Mucosa of gallbladder (tissue), 1 donor: ENCODE results near the gene TRPM4. TPM values are rescaled to one million over a fixed set of nuclear protein-coding genes. Genes with fewer than 3 reads are reported as not detected.
A peak's percentile ranks its signal among the peaks of the same experiment; 100 is the strongest.
"Not testable (repeated sequence)": the region's sequence is repeated elsewhere in the genome, so short reads cannot be mapped to it uniquely, and the experiment has no call there.

Source experiments
- DNase-seq: peaks from one replicate; pipeline ENCODE4 v3.0.0-alpha.2; 2020; ENCODE audit warnings: low spot score
- total RNA-seq: library from RNA; stranded (reverse); gene quantifications from one replicate; pipeline ENCODE4 v1.2.1, GENCODE V29; 2021
- donor health status: DM: no; HTN: no; CAD: no.

Gene TRPM4
- total RNA-seq, 1 donor from 2014 or later = 145 TPM

DNA sequence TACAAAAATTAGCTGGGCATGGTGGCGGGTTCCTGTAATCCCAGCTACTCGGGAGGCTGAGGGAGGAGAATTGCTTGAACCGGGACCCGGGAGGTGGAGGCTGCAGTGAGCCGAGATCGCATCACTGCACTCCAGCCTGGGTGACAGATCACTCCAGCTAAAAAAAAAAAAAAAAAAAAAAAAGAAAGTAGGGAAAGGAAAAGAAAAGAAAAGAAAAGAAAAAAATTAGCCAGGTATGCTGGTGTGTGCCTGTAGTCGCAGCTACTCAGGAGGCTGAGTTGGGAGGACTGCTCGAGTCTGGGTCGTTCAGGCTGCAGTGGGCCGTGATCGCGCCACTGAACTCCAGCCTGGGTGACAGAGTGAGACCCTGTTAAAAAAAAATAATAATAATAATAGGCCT lies 30.4 kb upstream of the TRPM4 start:
- DNase-seq = not testable (repeated sequence)

- peak; percentile 96 for DNase-seq
Observed at GRCh38 chr19:49127674-49128544, 29.7 kb upstream of the TRPM4 start.

DNA sequence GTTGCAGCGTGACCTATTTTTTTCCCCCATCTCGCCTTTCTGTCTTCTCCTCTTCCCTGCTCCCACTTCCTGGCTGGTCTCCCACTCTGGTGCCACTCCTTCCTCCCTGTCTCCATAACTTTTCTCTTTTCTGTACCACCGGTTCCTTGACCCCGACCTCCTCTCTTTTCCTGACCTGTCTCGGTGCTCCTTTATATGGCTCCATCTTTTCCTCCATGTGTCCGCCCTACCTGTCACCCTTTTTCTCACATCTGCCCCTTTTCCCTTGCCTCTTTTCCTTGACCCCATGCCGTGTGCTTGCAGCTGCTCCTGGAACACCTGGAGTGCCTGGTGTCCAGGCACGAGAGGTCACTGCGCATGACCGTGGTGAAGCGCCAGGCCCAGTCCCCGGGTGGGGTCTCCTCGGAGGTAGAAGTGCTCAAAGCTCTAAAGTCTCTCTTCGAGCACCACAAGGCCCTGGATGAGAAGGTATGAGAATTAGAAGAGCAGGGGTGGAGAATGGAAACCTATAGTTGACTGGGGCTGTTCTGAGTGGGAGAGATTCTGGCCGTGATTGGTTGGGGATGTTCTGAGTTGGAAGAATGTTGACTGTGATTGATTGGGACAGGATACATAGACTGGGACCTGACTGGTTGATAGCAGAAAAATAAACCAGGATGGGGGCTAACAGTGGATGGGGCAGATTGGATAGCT lies 28.9 kb upstream of the TRPM4 start:
- no peak for DNase-seq

DNA sequence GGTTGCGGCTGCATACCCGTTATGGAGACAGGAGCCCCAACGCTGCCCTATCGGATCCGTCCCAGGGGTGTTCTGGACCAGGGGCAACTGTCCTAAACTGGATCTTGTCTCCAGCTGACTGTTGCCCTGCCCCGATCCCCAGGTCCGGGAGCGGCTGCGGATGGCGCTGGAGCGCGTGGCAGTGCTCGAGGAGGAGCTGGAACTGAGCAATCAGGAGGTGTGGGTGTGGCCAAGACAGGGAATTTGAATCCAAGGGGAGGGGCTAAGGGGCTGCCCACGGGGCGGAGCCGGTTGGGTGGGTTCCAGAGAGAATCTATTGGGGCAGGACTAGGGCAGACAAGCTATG lies 28.4 kb upstream of the TRPM4 start:
- DNase-seq = no peak

DNA sequence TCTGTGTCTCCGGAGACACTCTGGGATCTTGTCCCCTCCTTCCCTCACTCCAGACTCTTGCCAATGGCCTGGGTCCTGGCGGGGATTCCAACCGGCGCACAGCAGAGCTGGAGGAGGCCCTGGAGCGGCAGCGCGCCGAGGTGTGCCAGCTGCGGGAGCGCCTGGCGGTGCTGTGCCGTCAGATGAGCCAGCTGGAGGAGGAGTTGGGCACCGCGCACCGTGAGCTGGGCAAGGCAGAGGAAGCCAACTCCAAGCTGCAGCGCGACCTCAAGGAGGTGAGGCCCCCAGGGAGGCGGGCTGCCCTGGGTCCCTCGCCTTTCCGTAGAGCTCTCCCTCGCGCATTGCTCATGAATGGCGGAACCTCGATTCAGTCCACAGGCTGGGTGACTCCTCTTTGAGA lies 27.3 kb upstream of the TRPM4 start:
- no peak for DNase-seq

- no peak for DNase-seq
Observed at GRCh38 chr19:49132974-49133609, 24.5 kb upstream of the TRPM4 start.

DNA sequence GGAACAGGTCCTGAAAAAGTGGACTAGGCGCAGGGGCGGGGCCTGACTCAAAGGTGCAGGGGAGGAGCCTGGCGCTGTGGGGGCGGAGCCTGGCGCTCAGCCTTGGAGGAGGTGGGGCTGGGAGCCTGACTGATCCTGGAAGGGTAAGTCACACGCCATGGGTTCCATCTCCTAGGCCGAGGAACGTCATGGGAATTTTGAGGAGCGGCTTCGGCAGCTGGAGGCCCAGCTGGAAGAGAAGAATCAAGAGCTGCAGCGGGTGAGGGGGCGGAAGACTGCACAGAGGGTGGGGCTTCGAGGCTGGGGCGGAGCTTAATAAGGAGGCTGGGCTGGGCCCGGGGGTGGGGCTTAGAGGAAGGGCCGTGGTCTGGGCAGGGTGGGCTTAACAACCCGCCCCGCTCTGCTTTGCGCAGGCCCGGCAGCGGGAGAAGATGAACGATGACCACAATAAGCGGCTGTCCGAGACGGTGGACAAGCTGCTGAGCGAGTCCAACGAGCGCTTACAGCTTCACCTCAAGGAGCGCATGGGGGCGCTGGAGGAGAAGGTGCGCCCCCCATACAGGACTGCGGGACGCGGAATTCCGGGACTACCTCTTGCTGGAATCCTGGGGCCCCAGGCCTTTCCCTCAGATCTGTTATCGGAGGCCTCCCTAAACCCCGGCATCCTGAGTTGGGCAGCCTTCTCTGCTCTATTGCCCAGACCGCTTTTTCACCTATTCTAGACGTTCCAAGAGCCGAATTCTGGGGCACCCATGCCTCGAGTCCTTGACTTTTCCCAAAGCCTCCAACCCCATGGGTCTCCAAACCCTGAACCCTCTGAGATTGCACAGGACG lies 23.8 kb upstream of the TRPM4 start:
- DNase-seq = peak; percentile 80

DNA sequence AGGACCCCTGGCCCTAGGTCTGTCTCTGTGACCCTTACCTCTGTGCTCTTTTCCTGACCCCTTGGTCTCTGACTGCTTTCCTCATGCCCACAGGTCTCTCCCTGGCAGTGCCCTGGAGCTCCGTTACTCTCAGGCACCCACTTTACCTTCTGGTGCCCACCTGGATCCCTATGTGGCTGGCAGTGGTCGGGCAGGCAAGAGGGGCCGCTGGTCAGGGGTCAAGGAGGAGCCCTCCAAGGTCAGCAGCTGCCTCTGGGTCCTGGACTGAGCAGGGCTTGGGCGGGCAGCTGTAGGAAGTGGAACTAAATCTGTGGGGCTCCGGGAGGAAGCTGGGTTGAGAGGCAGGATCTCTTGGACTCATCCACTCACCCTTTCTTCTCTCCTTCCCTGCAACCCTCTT lies 21.9 kb upstream of the TRPM4 start:
- no peak for DNase-seq

GRCh38 chr19:49136771-49137171 lies 20.8 kb upstream of the TRPM4 start:
- DNase-seq = no peak

DNA sequence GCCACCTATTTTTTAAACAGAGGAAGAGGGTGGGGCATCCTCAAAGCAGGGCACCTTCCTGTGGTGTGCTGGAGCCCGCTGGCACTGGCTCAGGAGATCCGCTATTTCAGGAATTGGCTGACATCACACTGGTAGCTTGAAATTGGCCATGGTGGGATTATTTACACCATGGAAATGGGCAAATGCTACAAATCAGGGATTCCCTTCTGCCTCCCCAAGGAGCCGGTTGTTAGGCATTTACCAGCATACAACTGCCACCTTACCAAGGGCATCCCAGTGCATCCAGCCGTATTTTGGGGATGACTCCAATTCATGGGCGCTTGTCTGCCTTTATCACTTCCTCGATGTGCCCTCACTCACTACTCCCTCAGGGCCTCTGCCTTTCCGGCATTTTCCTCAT lies 16.6 kb upstream of the TRPM4 start:
- no peak for DNase-seq

- DNase-seq = no peak
Observed at GRCh38 chr19:49141352-49141751, 16.2 kb upstream of the TRPM4 start.

DNA sequence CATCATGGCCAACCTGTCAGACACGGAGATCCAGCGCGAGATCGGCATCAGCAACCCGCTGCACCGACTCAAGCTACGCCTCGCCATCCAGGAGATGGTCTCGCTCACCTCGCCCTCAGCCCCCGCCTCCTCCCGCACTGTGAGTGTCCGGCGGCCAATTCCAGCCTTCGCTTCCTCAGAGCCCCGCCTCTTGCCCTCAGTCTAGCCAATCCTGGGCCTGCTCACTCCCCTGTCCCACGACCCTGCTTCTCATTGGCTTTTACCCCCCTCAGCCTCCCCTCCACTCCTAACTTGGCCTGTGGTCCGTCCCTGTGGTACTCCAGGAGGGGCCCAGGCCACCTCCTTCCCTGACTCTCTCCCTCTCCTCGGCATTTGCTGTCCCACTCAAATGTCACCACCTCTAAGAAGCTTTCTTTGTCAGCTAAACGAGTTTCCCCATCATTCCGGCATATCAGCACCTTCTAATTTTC lies 14.7 kb upstream of the TRPM4 start:
- DNase-seq = peak; percentile 89

- DNase-seq = peak; percentile 77
Observed at GRCh38 chr19:49145573-49146407, 11.8 kb upstream of the TRPM4 start.

DNA sequence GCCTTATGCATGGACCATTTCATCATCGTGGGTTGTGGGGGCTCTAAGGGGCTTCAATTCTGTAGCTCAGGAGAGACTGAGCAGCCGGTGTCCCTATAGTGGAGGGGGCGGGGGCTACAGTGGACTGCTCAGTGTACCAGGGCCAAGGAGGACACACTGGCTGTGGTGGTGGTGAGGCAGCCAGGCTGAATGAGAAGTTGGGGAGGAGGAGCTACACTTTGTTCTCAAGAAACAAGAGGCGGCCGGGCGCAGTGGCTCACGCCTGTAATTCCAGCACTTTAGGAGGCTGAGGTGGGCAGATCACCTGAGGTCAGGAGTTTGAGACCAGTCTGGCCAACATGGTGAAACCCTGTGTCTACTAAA lies 11.2 kb upstream of the TRPM4 start:
- not testable (repeated sequence) for DNase-seq

DNA sequence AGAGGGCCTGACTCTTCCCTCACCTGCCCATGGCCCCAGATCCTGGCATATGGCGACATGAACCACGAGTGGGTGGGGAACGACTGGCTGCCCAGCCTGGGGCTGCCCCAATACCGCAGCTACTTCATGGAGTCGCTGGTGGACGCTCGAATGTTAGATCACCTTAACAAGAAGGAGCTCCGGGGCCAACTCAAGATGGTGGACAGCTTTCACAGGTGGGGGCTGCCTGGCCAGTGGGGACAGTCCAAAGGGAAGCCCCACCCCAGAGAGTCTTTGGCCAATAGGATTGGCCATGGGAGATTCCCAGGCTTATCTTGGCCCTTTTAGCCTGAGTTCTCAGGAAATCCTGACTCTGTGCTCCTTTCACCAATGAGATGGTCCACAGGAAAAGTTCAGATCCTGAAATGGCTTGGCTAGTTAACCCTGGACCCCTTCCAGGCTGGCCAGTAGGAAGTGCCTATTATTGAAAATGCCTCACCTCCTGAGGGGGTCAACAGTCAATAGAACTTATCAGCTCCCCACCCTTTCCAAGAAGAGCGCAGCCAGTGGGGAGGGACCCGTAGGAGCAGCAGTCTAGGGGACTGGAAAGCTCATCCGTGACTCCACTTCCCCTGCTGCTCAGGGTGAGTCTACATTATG lies 9.4 kb upstream of the TRPM4 start:
- no peak for DNase-seq

DNA sequence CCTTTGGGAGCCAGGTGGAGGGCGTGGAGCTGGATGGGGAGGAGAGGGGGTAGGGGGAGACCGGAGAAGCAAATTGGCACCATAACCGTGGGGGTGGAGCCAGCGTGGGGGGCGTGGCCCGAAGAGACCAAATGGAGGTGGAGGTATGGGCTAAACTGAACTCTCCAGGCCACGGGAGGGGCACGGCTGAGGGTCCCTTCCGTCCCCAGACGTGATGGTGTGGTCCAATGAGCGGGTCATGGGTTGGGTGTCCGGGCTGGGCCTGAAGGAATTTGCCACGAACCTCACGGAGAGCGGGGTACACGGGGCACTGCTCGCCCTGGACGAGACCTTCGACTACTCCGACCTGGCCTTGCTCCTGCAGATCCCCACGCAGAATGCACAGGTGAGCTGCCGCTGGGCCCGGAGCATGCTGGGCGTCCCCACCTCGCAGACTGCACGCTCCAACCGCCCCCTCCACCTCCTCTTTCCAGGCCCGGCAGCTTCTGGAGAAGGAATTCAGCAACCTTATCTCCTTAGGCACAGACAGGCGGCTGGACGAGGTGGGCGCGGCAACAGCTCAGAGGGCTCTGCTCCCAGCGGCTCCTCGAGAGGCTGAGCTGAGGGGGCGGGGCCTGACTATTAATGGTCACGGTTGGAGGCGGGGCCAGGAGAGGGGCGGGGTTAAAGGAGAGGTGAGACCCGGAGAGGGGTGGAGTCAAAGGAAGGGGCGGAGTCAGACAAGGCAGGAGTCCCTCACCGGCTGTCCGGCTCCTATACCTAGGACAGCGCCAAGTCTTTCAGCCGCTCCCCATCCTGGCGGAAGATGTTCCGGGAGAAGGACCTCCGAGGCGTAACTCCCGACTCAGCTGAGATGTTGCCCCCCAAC lies 8.6 kb upstream of the TRPM4 start:
- peak; percentile 98 for DNase-seq

- peak; percentile 67 for DNase-seq
Observed at GRCh38 chr19:49149652-49150105, 7.9 kb upstream of the TRPM4 start.

DNA sequence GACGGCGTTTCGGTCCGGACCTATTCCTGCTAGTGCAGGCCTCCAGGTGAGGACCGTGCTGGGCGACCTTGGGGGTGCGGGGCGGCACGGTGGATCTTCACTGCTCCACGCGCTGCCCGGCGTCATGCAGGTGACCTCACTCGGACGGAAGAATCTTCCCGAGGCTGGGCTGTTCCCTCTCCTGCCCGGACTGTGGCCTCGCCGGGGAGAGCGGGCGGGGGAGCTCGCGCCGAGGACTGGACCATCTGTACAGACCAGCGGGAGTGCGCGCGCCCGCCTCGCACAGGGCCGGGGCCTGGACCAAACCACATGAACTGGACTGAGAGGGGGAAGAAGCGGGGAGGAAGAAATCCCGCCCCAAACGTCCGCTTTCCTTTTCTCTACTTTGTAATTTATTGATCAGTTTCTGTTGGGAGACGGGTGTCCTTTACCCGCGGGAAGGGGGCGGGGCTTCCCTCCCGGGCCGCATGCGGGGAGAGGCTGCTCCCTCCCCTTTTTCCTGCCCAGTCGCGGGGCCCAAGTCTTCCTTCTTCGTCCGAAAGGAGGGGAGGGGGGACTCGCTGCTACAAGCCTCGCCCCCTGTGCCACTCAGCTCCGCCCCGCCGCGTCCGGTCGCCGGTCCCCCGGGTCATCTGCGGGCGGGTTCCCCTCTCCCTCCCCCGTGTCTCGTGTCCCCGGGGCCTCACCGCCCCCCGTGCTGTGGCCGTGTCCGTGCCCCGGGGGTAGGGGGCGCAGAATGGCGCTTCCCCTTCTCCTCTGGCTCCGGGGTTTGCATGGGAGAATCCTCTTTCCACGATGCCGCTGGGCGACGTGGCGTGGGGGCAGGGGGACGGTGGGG lies 7.3 kb upstream of the TRPM4 start:
- DNase-seq = peak; percentile 92

DNA sequence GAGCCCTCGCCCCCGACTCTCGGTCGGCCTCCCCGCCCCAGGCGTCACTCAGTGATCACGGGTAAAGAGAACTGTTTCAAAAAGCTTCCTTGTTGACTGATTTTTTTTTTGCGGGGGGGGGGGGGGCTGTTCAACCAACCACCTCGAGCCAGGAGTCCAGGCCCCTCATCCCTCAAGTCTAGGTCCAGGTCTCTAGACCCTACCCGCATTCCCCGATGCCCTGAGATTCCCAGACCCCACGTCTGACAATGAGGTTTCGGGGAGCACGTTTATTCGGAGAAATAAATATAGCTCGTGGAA lies 6.7 kb upstream of the TRPM4 start:
- DNase-seq = no peak
